GM10248 (cell line): ENCODE results near the gene ZC3H14.

Experiments used
- CTCF ChIA-PET: fragments of 300-600 bp; sonication (Branson Sonifier 250); formaldehyde crosslinking; extraction: SDS; loops from one replicate; lab custom pipeline; 2021; ENCODE audit warnings: antibody characterized with exemption; lab: Yijun Ruan, JAX
- POLR2A ChIA-PET: fragments of 350-650 bp; sonication (Branson Sonifier 250); formaldehyde crosslinking; extraction: SDS; loops from one replicate; lab custom pipeline; 2020; ENCODE audit warnings: antibody characterized with exemption; lab: Yijun Ruan, JAX
- DNase-seq: peaks from one replicate; pipeline ENCODE4 v3.0.0; 2012; ENCODE audit errors: extremely low spot score
- CTCF ChIP-seq: IDR thresholded peaks from 2 replicates; pipeline ENCODE4 v1.5.1; 2012; ENCODE audit warnings: mild to moderate bottlenecking, low read depth; ENCODE audit errors: extremely low read depth, missing control alignments, control extremely low read depth

Gene ZC3H14

GRCh38 chr14:88669346-88669745 is 106.5 kb downstream of the ZC3H14 start:
- CTCF ChIA-PET = interaction anchor here (0.9 to 5.0 kb wide), 12 partner anchors 9 to 200 kb away, joined by 3 to 46 read pairs (median 9); no protein-coding TSS in a partner anchor
- TF ChIP-seq CTCF = no peak
- no peak for DNase-seq

More at GRCh38 chr14:88669346-88669745, 106.5 kb downstream of the ZC3H14 start:
- POLR2A ChIA-PET = interaction anchor here (0.6 kb wide), 1 partner anchor 1277 kb away, joined by 3 read pairs; no protein-coding TSS in a partner anchor
